GM19468 (cell line): ENCODE data around the gene PUSL1.

ENCODE experiments used
- ATAC-seq: cut with Tn5 transposase; IDR thresholded peaks from one replicate; pipeline ENCODE4 v1.9.1; 2021; ENCODE audit warnings: mild to moderate bottlenecking, moderate library complexity, moderate number of reproducible peaks; ENCODE audit not compliant: unreplicated experiment; ENCODE audit errors: extremely low read depth

The PUSL1 gene

GRCh38 chr1:1320666-1321448, 12.5 kb downstream of the PUSL1 start:
- ATAC-seq, result no peak

- ATAC-seq, result no peak
These were observed 13.1 kb downstream of the PUSL1 start for GRCh38 chr1:1321477-1321876.

DNA sequence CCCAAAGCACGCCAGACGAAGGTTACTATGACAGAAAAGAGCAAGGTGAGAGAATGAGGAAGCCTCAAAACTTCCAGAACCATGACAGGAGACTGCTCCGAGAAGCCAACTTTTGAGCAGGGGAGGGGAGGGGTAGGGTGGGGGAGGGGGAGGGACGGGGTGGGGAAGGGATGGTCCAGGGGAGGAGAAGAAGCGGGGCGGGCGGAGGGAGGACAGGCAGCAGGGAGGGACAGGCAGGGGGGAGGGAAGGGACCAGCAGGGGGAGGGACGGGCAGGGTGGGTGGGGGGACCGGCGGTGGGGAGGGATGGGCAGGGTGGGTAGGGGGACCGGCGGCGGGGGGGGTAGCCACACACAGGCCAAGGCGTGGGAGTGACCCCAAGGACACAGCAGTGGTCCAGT, 14.0 kb downstream of the PUSL1 start:
- ATAC-seq, result no peak

DNA sequence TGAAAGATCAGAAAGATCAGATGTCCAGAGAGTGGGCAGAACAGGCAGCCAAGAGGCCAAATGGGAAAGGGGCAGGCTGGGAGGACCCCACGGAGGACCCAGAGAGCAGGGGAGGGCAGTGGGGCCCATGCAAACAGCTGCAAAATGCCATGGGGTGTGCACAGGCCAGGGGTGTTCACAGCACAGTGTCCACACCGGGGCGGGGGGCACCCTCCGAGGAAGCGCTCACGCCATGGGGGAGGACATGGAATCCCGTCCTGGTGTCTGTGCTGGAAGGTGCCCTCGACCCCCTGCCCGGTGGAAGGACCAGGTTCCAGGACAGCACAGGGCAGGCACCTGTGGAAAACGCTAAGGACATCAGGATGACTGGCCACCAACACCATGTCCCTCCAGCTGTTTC, 14.6 kb downstream of the PUSL1 start:
- ATAC-seq, result no peak

- no peak for ATAC-seq
These were observed 15.7 kb downstream of the PUSL1 start for GRCh38 chr1:1324084-1324523.

- ATAC-seq, result peak; percentile 66
These were observed 16.3 kb downstream of the PUSL1 start, which contains the start of the genes CPTP and INTS11 for GRCh38 chr1:1324524-1325287. CPTP (plus strand) TSS chr1:1324802; CDS start chr1:1326911, 2,109 bp downstream. INTS11 (minus strand) TSS chr1:1324660; CDS start chr1:1324608, 52 bp downstream.

- ATAC-seq, result no peak
These were observed 17.1 kb downstream of the PUSL1 start for GRCh38 chr1:1325288-1326074.

DNA sequence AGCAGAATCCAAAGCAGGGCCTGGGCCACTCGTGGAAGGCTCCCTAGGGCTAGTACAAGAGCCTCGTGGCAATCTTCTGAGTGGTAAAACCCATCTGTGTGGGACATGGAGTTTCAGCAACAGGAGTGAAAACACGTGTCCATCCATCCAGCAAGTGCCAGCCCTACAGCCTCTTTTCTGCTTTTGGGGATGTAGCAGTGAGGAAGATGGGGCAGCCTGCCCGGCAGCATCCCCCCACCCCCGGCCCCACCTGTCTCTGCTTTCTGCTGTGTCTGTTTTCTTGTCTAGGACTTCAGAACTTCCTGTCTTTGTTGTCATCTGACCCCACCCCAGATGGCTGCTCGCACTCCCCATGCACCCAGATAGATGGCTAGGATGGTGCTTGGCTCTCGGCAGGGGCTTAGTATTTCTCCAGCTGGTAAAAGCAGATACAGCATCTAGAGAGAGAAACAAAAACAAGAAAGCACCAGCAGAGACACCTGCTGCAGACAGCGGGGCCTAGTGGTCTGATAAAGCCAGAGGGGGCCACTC, 17.7 kb downstream of the PUSL1 start:
- no peak for ATAC-seq

DNA sequence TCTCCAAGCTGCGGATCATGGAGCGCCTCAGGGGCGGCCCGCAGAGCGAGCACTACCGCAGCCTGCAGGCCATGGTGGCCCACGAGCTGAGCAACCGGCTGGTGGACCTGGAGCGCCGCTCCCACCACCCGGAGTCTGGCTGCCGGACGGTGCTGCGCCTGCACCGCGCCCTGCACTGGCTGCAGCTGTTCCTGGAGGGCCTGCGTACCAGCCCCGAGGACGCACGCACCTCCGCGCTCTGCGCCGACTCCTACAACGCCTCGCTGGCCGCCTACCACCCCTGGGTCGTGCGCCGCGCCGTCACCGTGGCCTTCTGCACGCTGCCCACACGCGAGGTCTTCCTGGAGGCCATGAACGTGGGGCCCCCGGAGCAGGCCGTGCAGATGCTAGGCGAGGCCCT, 18.9 kb downstream of the PUSL1 start:
- no peak for ATAC-seq

DNA sequence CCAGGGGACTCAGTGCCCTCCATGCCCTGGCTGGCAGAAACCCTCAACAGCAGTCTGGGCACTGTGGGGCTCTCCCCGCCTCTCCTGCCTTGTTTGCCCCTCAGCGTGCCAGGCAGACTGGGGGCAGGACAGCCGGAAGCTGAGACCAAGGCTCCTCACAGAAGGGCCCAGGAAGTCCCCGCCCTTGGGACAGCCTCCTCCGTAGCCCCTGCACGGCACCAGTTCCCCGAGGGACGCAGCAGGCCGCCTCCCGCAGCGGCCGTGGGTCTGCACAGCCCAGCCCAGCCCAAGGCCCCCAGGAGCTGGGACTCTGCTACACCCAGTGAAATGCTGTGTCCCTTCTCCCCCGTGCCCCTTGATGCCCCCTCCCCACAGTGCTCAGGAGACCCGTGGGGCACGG, 19.9 kb downstream of the PUSL1 start:
- ATAC-seq, result no peak

DNA sequence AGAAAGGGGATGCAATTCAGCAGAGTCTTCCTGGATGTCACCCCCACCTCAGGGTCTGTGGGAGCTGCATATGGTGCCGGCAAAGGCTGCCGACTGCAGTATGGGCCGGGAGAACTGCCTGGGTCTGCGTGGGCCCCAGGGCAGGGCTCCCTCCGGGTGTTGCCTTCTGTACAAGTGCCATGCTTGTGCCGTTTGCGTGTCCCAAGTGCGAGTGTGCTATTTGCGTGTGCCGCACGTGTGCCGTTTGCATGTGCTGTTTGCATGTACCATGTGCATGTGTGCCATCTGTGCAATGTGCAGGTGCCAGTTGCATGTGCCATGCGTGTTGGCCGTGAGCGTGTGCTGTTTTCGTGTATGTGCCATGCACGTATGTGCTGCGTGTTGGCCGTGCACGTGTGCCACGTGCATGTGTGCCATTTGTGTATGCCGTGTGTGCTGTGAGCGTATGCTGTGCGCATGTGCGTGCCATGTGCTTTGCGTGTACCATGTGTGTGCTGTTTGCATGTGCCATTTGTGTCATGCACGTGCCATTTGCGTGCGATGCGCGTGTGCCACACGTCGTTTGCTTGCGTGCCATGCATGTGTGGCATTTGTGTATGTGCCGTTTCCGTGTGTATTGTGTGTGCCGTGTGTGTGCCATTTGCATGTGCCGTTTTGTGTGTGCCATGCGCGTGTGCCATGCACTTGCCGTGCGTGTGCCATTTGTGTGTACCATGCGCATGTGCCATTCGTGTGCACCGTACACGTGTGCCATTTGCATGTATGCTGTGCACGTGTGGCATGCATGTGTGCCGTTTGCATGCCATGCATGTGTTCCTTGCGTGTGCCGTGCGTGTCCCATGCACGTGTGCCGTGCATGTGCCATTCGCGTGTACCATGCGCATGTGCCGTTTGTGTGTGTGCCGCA, 21.2 kb downstream of the PUSL1 start:
- ATAC-seq, result no peak

- ATAC-seq, result no peak
These were observed 22.1 kb downstream of the PUSL1 start for GRCh38 chr1:1330366-1331067.

GRCh38 chr1:1331068-1331965, 22.9 kb downstream of the PUSL1 start, which contains the start of gene TAS1R3:
TAS1R3 (plus strand) TSS chr1:1331280; CDS start chr1:1331346, 66 bp downstream.
- ATAC-seq, result no peak

DNA sequence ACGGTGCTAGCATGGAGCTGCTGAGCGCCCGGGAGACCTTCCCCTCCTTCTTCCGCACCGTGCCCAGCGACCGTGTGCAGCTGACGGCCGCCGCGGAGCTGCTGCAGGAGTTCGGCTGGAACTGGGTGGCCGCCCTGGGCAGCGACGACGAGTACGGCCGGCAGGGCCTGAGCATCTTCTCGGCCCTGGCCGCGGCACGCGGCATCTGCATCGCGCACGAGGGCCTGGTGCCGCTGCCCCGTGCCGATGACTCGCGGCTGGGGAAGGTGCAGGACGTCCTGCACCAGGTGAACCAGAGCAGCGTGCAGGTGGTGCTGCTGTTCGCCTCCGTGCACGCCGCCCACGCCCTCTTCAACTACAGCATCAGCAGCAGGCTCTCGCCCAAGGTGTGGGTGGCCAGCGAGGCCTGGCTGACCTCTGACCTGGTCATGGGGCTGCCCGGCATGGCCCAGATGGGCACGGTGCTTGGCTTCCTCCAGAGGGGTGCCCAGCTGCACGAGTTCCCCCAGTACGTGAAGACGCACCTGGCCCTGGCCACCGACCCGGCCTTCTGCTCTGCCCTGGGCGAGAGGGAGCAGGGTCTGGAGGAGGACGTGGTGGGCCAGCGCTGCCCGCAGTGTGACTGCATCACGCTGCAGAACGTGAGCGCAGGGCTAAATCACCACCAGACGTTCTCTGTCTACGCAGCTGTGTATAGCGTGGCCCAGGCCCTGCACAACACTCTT, 23.8 kb downstream of the PUSL1 start:
- ATAC-seq, result no peak

- ATAC-seq, result no peak
These were observed 24.5 kb downstream of the PUSL1 start for GRCh38 chr1:1332774-1333480.

GRCh38 chr1:1333551-1334241, 25.3 kb downstream of the PUSL1 start:
- ATAC-seq, result no peak
